Erythroblast (primary cell): Measurements from ENCODE around the gene CMC1.

Source experiments
- GATA1 ChIP-seq: IDR thresholded peaks from 2 replicates; pipeline ENCODE4 v1.6.1; 2011; ENCODE audit warnings: low read depth, mild to moderate bottlenecking, control low read depth, low read length, moderate library complexity
- POLR2A ChIP-seq: IDR thresholded peaks from 2 replicates; pipeline ENCODE4 v1.6.1; 2011; ENCODE audit warnings: mild to moderate bottlenecking, low read length

GRCh38 chr3:28198161-28198560 is 43.3 kb upstream of the CMC1 start:
- TF ChIP-seq POLR2A (no peak), GATA1 (no peak)
